H9 (cell line): ENCODE data around the gene CLTCL1. TPM values are rescaled to one million over a fixed set of nuclear protein-coding genes. Genes with fewer than 3 reads are reported as not detected.

Experiments used
- DNase-seq: peaks from one replicate; pipeline ENCODE4 v3.0.0-alpha.2; 2017
- H2AFZ ChIP-seq: one replicate; pipeline ENCODE4 v1.6.1; 2013; ENCODE audit warnings: mild to moderate bottlenecking, low read length, control low read depth, moderate library complexity
- H2AK5ac ChIP-seq: 2 replicates; pipeline ENCODE4 v1.6.1; 2013; ENCODE audit warnings: low read length, control low read depth, mixed read lengths; ENCODE audit not compliant: insufficient read length
- H2BK120ac ChIP-seq: one replicate; pipeline ENCODE4 v1.6.1; 2013; ENCODE audit warnings: low read depth, mild to moderate bottlenecking, low read length, control low read depth, inconsistent platforms; ENCODE audit not compliant: poor library complexity, severe bottlenecking
- H2BK12ac ChIP-seq: 2 replicates; pipeline ENCODE4 v1.6.1; 2013; ENCODE audit warnings: low read length, control low read depth, mixed read lengths, low read depth; ENCODE audit not compliant: insufficient read length
- H2BK15ac ChIP-seq: 2 replicates; pipeline ENCODE4 v1.6.1; 2013; ENCODE audit warnings: low read depth, low read length, control low read depth
- H2BK20ac ChIP-seq: one replicate; pipeline ENCODE4 v1.6.1; 2013; ENCODE audit warnings: low read depth, mild to moderate bottlenecking, low read length, control low read depth, inconsistent platforms; ENCODE audit not compliant: poor library complexity, severe bottlenecking
- H2BK5ac ChIP-seq: 2 replicates; pipeline ENCODE4 v1.6.1; 2013; ENCODE audit warnings: low read length, control low read depth, mixed read lengths; ENCODE audit not compliant: insufficient read length
- H3K14ac ChIP-seq: 2 replicates; pipeline ENCODE4 v1.6.1; 2013; ENCODE audit warnings: low read length, control low read depth; ENCODE audit not compliant: insufficient read depth
- H3K18ac ChIP-seq: 2 replicates; pipeline ENCODE4 v1.6.1; 2013; ENCODE audit warnings: low read depth, mild to moderate bottlenecking, mixed read lengths, low read length, control low read depth; ENCODE audit not compliant: insufficient read length
- H3K23ac ChIP-seq: 2 replicates; pipeline ENCODE4 v1.6.1; 2013; ENCODE audit warnings: low read length, control low read depth, mixed read lengths, low read depth; ENCODE audit not compliant: insufficient read length
- H3K23me2 ChIP-seq: 2 replicates; pipeline ENCODE4 v1.6.1; 2013; ENCODE audit warnings: low read depth, mild to moderate bottlenecking, mixed read lengths, low read length, control low read depth; ENCODE audit not compliant: insufficient read length, poor library complexity, severe bottlenecking
- H3K27ac ChIP-seq: 2 replicates; pipeline ENCODE4 v1.5.1; 2013; ENCODE audit warnings: low read length, control low read depth, mixed read lengths, low read depth; ENCODE audit not compliant: insufficient read length
- H3K27me3 ChIP-seq: 2 replicates; pipeline ENCODE4 v1.6.1; 2013; ENCODE audit warnings: low read length, control low read depth, inconsistent platforms; ENCODE audit not compliant: insufficient read depth
- H3K4ac ChIP-seq: 2 replicates; pipeline ENCODE4 v1.6.1; 2013; ENCODE audit warnings: low read depth, mild to moderate bottlenecking, control low read depth, inconsistent platforms, low read length, moderate library complexity
- H3K4me1 ChIP-seq: 2 replicates; pipeline ENCODE4 v1.6.1; 2013; ENCODE audit warnings: low read length, control low read depth, inconsistent platforms; ENCODE audit not compliant: insufficient read depth
- H3K4me2 ChIP-seq: 2 replicates; pipeline ENCODE4 v1.6.1; 2013; ENCODE audit warnings: low read length, control low read depth, mixed read lengths; ENCODE audit not compliant: insufficient read length, insufficient read depth
- H3K56ac ChIP-seq: 2 replicates; pipeline ENCODE4 v1.6.1; 2013; ENCODE audit warnings: low read depth, mild to moderate bottlenecking, mixed read lengths, low read length, control low read depth; ENCODE audit not compliant: insufficient read length
- H3K79me1 ChIP-seq: 2 replicates; pipeline ENCODE4 v1.6.1; 2013; ENCODE audit warnings: low read depth, mild to moderate bottlenecking, moderate library complexity, low read length, control low read depth, inconsistent platforms; ENCODE audit not compliant: insufficient read depth, poor library complexity, severe bottlenecking
- H3K79me2 ChIP-seq: 2 replicates; pipeline ENCODE4 v1.6.1; 2013; ENCODE audit warnings: low read length, control low read depth, inconsistent platforms; ENCODE audit not compliant: insufficient read depth
- H3K9ac ChIP-seq: 2 replicates; pipeline ENCODE4 v1.6.1; 2013; ENCODE audit warnings: low read length, control low read depth, mixed read lengths; ENCODE audit not compliant: insufficient read length; ENCODE audit errors: extremely low read depth
- H3K9me3 ChIP-seq: one replicate; pipeline ENCODE4 v1.6.1; 2013; ENCODE audit warnings: low read depth, low read length, inconsistent platforms; ENCODE audit not compliant: control insufficient read depth
- H3T11ph ChIP-seq: one replicate; pipeline ENCODE4 v1.6.1; 2013; ENCODE audit warnings: mild to moderate bottlenecking, low read length, control low read depth, inconsistent platforms
- H4K20me1 ChIP-seq: one replicate; pipeline ENCODE4 v1.6.1; 2013; ENCODE audit not compliant: control insufficient read depth, insufficient read length, insufficient read depth
- H4K5ac ChIP-seq: 2 replicates; pipeline ENCODE4 v1.6.1; 2013; ENCODE audit warnings: low read depth, mild to moderate bottlenecking, mixed read lengths, low read length, control low read depth; ENCODE audit not compliant: insufficient read length
- H4K8ac ChIP-seq: replicated peaks from 2 replicates; pipeline ENCODE4 v1.6.1; 2013; ENCODE audit warnings: low read length, control low read depth, mixed read lengths, low read depth; ENCODE audit not compliant: insufficient read length
- H4K91ac ChIP-seq: 2 replicates; pipeline ENCODE4 v1.6.1; 2013; ENCODE audit warnings: low read depth, mild to moderate bottlenecking, moderate library complexity, mixed read lengths, low read length, control low read depth; ENCODE audit not compliant: insufficient read length
- H3K27ac Mint-ChIP-seq, 3 experiments: 2 replicates in 2 of 3; 3 replicates in 1 of 3; pipeline ENCODE4 v1.8.0; 2020 to 2021; ENCODE audit warnings: mixed read lengths in 3 of 3, mild to moderate bottlenecking in 1 of 3, moderate library complexity in 1 of 3
- H3K27me3 Mint-ChIP-seq: 2 replicates; pipeline ENCODE4 v1.8.0; 2021; ENCODE audit warnings: low read depth, mild to moderate bottlenecking, moderate library complexity, mixed read lengths
- H3K36me3 Mint-ChIP-seq, 3 experiments: 2 replicates in 2 of 3; 3 replicates in 1 of 3; pipeline ENCODE4 v1.8.0; 2020 to 2021; ENCODE audit warnings: low read depth in 3 of 3, mixed read lengths in 3 of 3; ENCODE audit not compliant: insufficient read depth in 1 of 3
- H3K4me1 Mint-ChIP-seq, 2 experiments: 2 replicates each; pipeline ENCODE4 v1.8.0; 2020; ENCODE audit warnings: mixed read lengths in 2 of 2
- H3K4me3 Mint-ChIP-seq, 2 experiments: 2 replicates in 1 of 2; 3 replicates in 1 of 2; pipeline ENCODE4 v1.8.0; 2020 to 2021; ENCODE audit warnings: mild to moderate bottlenecking in 2 of 2, mixed read lengths in 2 of 2, moderate library complexity in 1 of 2
- H3K9me3 Mint-ChIP-seq, 2 experiments: 2 replicates in 1 of 2; 3 replicates in 1 of 2; pipeline ENCODE4 v1.8.0; 2020; ENCODE audit warnings: mild to moderate bottlenecking in 2 of 2, mixed read lengths in 2 of 2, moderate library complexity in 1 of 2
- WGBS: extraction: QIAGEN DNeasy Blood & Tissue Kit; methylation state at CpG from one replicate; pipeline ENCODE4 v1.1.7; 2013; ENCODE audit warnings: missing lambda C conversion rate, low lambda C conversion rate, mixed read lengths; ENCODE audit not compliant: insufficient read length; ENCODE audit errors: extremely low coverage; 5-methylcytosine and 5-hydroxymethylcytosine counted together
- total RNA-seq: library from RNA; stranded (reverse); gene quantifications from 2 replicates; pipeline ENCODE4 v1.2.1, GENCODE V29; 2021
- TF ChIP-seq, protein P1 (sequence below): fragments of 200-600 bp; sonication (generic); conservative IDR thresholded peaks from 3 replicates; pipeline ENCODE4 v1.8.0; 2021; ENCODE audit warnings: antibody characterized with exemption, mild to moderate bottlenecking

Gene CLTCL1
- total RNA-seq, 1 experiment from 2014 or later, result 11.1 TPM

DNA sequence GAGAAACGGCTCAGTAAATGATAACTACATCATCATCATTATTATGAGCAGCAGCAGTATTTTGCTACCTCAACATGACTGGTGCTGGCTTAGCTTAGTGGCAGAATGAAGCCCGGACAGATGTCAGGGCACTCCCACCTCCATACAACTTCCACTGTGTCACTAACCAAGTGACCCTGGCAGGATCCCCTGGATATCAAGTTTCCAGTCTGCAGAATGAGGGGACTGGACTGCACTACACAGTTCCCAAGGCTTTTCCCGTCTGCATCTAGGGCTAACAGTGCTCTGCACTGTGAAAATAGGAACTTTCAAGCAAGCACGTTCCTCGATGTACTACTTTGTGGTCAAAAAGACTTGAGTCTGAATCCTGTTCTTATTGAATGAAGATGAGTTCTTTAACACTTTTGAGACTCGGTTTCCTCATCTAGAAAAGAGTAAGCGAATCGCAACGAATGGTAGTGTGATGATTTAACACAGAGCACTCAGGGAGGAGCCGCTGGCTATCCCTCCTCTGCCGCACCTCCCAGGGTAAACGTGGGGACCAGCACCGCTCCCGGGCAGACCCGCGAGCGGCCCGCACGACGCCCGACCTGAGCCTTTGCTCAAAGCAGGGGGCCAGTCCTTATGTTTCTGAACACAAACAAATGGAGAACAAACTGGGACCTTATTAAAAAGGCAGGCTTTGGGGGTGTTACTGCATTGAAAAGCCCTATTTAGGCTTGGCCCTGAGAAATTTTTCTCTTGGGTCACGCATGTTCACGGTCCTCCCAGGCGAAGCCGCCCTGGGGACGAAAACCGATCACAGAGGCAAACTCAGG lies 910 bp downstream of the CLTCL1 start:
- no peak overlapping the region for H2BK12ac ChIP-seq
- H3K4ac ChIP-seq, result no peak overlapping the region
- no peaks in the 10 kb centered on the region for H3K79me1 ChIP-seq
- peak overlapping the region; percentile 26; the same call in 1 of the 2 replicates for H3K14ac ChIP-seq
- no peaks in the 10 kb centered on the region for H4K20me1 ChIP-seq
- H3K27me3 ChIP-seq, result peaks cover 3% of the 10 kb centered on the region; the same call in 1 of the 2 replicates
- H3K9me3 Mint-ChIP-seq, result no peaks in the 10 kb centered on the region
- H2BK120ac ChIP-seq, result no peak overlapping the region
- no peak overlapping the region for H2AK5ac ChIP-seq
- H3K27me3 Mint-ChIP-seq, result peaks cover 21% of the 10 kb centered on the region
- H3K23me2 ChIP-seq, result peaks cover 12% of the 10 kb centered on the region
- no peak overlapping the region for H2BK15ac ChIP-seq
- no peaks in the 10 kb centered on the region for H3K79me2 ChIP-seq
- H3K9me3 ChIP-seq, result no peaks in the 10 kb centered on the region
- peak overlapping the region; percentile 88 for H3K4me2 ChIP-seq
- no peak overlapping the region for H3K23ac ChIP-seq
- no peak overlapping the region for H3K27ac Mint-ChIP-seq
- H3K36me3 Mint-ChIP-seq, result peaks cover 0 to 11% (median 8%) of the 10 kb centered on the region in 3 experiments; a peak in 4 of 7 replicates
- no peak overlapping the region for H3K27ac ChIP-seq
- peak overlapping the region; percentile 47 for H3K9ac ChIP-seq
- H3K4me3 Mint-ChIP-seq, result peak overlapping the region; percentile 78 to 87
- H2BK5ac ChIP-seq, result no peak overlapping the region
- WGBS, result no CpG with 5 or more reads among the region's 27 CpGs
- no peak overlapping the region for H4K8ac ChIP-seq
- peaks cover 55 to 57% of the 10 kb centered on the region in 2 experiments for H3K4me1 Mint-ChIP-seq
- peaks cover 14% of the 10 kb centered on the region for H3K4me1 ChIP-seq
- no peak overlapping the region for H4K91ac ChIP-seq
- no peak overlapping the region for H3K18ac ChIP-seq
- H2AFZ ChIP-seq, result no peak overlapping the region
- TF ChIP-seq, protein P1, sequence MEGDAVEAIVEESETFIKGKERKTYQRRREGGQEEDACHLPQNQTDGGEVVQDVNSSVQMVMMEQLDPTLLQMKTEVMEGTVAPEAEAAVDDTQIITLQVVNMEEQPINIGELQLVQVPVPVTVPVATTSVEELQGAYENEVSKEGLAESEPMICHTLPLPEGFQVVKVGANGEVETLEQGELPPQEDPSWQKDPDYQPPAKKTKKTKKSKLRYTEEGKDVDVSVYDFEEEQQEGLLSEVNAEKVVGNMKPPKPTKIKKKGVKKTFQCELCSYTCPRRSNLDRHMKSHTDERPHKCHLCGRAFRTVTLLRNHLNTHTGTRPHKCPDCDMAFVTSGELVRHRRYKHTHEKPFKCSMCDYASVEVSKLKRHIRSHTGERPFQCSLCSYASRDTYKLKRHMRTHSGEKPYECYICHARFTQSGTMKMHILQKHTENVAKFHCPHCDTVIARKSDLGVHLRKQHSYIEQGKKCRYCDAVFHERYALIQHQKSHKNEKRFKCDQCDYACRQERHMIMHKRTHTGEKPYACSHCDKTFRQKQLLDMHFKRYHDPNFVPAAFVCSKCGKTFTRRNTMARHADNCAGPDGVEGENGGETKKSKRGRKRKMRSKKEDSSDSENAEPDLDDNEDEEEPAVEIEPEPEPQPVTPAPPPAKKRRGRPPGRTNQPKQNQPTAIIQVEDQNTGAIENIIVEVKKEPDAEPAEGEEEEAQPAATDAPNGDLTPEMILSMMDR, result no peak
- H3T11ph ChIP-seq, result no peak overlapping the region
- DNase-seq, result no peak
- H4K5ac ChIP-seq, result no peak overlapping the region
- H2BK20ac ChIP-seq, result no peak overlapping the region
- H3K56ac ChIP-seq, result no peak overlapping the region
